Stimulated activated CD8-positive, alpha-beta memory T cell treated with anti-CD3 and anti-CD28 coated beads, Interleukin-12 subunit alpha, Interleukin-12 subunit beta, amount 100 ng/mL, for 1 hour (primary cell): Measurements from ENCODE around the gene HYAL3.
A peak's percentile ranks its signal among the peaks of the same experiment; 100 is the strongest.
"Not testable (repeated sequence)": the region's sequence is repeated elsewhere in the genome, so short reads cannot be mapped to it uniquely, and the experiment has no call there.

ENCODE experiments used
- DNase-seq: peaks from one replicate; pipeline ENCODE4 v3.0.0-alpha.2; 2020; ENCODE audit warnings: low read depth

Gene HYAL3

GRCh38 chr3:50270422-50271224 lies 28.6 kb downstream of the HYAL3 start:
- DNase-seq = no peak

DNA sequence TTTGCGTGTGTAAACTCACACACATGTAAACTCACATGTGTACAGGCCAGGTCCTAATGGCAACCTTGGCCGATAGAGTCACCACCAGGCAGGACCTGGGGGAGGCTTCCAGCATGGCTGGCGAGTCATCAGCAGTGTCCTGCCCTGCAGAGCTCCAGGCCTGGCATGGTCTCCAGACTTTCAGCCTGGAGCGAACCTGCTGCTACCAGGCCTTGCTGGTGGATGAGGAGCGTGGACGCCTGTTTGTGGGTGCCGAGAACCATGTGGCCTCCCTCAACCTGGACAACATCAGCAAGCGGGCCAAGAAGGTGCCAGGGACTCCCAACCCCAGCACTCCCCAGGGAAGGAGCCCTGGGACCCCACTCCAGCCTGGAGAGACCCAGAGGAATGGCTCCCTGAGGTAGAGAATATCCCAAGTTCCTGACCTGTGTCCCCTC lies 29.2 kb downstream of the HYAL3 start:
- DNase-seq = no peak

GRCh38 chr3:50269460-50269859 lies 29.7 kb downstream of the HYAL3 start:
- DNase-seq = no peak

DNA sequence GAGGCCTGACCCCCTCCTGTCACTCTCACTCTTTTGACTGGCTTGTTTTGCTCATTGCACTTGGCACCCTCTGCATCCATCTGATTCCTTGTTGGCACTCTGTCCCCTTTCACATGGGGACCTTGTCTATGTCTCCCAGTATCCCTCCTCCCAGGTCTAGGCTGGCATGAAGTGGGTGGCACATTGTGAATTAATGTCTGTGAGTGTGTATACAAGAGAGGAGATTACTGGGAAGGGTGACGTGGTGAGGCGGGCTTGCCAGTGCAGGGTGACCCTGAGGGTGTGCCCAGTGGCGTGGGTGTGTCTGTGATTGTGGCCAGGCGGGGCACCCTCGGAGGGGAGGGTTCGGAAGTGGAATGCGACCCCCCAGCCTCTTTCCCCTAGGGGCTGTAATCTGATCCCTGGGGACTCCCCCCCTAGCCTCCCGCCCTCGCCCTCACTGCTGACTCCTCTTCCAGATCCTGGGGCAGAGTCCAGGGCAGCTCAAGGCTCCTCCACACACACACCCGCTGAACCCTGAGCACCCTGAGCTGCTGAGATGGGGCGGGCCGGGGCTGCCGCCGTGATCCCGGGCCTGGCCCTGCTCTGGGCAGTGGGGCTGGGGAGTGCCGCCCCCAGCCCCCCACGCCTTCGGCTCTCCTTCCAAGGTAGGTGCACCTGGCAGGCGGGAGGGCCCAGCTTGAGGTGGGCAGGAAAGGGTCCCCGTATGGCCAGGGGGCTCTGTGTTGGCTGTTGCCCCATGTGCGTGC lies 30.3 kb downstream of the HYAL3 start, which contains the start of gene SEMA3B:
Gene SEMA3B, plus strand, starts transcription at position 445 of the 749 bp plus-strand sequence. Its CDS starts 94 bp downstream, at position 539.
- no peak for DNase-seq

- no peak for DNase-seq
Measured at GRCh38 chr3:50268276-50268675, 30.9 kb downstream of the HYAL3 start.

DNA sequence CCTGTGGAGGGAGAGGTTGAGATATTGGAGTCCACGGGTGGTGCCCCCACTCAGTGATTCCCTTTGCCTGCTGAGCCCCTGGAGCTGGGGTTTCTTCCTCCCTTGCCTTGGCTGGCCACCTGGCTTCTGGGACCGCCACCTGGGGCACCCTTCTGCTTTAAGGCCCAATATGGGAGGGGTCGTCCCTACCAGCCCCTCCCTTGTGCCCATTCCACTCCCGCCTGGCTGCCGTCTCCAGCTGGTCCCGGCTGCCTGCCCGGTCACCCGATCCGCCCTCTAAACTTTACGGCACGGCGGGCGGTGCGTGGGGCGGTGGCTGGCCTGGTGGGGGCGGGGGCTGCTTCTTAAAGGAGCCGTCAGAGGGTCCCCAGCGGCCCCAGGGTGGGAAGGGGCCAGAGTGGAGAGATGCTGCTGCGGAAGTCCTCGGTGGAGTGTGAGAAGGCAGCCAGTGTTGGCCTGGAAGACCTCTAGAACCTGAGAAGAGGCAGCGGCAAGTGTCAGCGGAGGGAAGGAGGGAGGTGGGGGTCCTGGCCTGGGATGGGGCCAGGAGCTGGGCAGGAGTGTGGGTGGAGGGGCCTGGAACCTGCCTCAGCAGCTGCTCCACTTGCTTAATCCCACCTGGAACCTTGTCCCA lies 31.8 kb downstream of the HYAL3 start:
- no peak for DNase-seq

GRCh38 chr3:50266836-50267235 lies 32.4 kb downstream of the HYAL3 start:
- no peak for DNase-seq

- no peak for DNase-seq
Measured at GRCh38 chr3:50266017-50266416, 33.2 kb downstream of the HYAL3 start.

- no peak for DNase-seq
Measured at GRCh38 chr3:50265571-50265970, 33.6 kb downstream of the HYAL3 start.

DNA sequence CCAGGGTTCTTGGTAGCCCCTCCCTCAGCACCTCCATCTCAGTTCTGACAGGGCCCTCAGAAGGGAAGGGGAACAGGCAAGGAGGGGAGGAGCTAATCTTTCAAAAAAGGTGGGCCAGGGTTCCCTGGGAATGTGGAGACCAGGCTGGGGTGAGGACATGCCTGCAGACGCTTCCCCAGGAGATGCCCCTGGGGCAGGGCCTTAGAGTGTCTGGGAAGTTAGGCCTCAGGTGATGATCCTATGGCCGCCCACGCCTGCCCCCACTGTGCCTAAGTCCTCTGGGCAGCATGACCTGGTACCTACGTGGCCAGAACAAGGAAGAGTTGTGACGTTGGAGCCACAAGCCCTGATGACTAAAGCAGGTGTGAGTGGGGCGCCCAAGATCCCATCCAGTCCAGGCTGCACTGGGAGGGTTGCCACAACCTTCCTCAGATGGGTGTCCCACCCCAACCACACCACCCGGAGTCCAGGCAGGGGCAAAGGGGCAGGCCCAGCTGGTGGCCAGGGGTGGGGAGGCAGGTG lies 34.2 kb downstream of the HYAL3 start:
- DNase-seq = no peak

GRCh38 chr3:50264383-50264963 lies 34.7 kb downstream of the HYAL3 start:
- DNase-seq = no peak

GRCh38 chr3:50263478-50264382 lies 35.5 kb downstream of the HYAL3 start:
- DNase-seq = no peak

GRCh38 chr3:50262778-50263177 lies 36.4 kb downstream of the HYAL3 start:
- no peak for DNase-seq

DNA sequence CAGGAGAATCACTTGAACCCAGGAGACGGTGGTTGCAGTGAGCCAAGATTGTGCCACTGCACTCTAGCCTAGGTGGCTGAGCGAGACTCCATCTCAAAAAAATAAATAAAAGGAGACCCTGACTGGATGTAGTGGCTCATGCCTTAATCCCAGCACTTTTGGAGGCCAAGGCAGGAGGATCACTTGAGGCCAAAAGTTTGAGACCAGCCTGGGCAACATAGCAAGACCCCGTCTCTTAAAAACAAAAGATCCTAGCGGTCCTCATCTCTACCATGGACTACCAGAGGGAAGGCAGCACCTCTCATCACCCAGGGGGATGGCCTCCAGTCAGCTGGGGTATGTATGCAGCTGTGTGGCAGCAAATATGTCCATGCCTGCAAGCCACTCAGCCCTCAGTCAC lies 37.0 kb downstream of the HYAL3 start:
- not testable (repeated sequence) for DNase-seq

GRCh38 chr3:50261505-50261904 lies 37.7 kb downstream of the HYAL3 start:
- DNase-seq = no peak

- no peak for DNase-seq
Measured at GRCh38 chr3:50260942-50261441, 38.2 kb downstream of the HYAL3 start.

- peak; percentile 68 for DNase-seq
Measured at GRCh38 chr3:50260027-50260941, 38.9 kb downstream of the HYAL3 start.

DNA sequence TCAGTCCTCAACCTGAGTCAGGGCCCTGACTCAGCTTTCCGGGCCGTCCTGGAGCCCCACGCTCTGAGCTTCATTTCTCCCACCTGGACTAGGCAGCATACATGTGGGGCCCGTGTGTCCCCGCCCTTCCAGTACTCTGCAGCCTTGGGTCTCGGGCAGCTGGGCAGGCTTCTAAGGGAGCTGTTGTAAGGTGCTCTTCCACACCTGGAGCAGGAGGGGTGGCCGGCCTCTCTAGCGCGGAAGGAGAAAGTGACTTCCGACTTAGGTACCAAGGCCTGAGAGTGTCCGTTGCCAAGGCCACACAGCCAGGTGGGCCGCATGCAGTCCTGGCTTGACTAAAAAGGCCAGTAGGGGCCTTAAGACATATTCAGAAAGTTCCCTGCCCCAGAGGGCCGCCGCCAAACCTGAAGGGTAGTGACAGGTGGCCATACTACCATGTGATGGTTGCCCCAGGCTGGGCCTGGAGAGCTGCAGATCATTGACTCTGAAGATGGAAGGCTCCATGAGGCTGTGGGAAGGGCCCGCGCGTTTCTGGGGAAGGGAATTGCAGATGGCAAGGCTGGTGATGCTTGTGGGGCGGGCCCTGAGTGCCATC lies 39.7 kb downstream of the HYAL3 start:
- DNase-seq = no peak

DNA sequence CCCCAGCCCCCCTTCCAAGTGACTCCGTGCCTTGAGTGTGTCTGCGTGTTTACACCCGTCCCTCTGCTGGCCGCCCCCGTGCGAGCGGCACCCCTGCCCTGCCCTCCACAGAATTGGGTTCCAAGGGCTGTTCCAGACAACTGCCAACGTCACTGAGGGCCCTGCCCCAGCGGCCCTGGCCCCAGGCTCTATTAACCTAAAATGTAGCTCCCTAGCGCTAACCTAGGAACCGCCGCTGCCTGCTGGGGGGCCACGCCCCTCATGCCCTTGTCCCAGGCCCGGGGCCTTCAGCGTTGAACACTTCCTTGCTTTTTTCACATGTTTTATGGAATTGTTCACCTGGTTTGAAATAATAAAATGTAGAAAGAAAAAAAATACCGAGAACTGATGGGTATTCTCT lies 40.2 kb downstream of the HYAL3 start:
- DNase-seq = no peak
